ENCODE data around the gene BICRA. TPM values are rescaled to one million over a fixed set of nuclear protein-coding genes. Genes with fewer than 3 reads are reported as not detected.
A peak's percentile ranks its signal among the peaks of the same experiment; 100 is the strongest.
"Not testable (repeated sequence)": the region's sequence is repeated elsewhere in the genome, so short reads cannot be mapped to it uniquely, and the experiment has no call there.

BICRA gene
- total and polyA plus RNA-seq, 4 donors: 6.1 to 16.1 (median 6.7) TPM

DNA sequence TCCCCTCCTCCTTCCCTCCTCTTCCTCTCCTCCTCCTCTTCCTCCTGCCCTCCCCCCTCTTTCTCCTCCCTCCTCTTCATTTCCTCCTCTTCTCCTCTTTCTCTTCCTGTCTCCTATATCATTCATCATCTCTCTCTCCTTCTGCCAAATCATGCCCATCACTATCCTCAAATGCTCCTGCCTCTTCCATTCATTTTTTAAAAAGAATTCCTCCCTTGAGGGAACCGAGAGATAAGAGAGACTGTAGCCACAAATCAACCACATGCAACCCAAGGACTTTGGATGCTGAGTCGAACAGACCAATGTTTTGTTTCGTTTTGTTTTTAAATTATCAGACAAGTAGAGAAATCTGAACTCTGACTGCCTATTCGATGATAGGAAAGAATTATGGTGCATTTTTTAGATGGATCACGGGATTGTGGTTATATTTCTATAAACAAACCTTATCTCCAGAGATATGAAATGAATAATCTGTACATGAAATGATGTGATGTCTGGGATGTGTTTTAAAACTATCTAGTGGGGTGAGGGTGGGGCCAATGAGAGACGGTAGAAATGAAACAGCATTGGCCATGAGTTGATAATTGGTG lies 26.5 kb upstream of the BICRA start:
- H3K4me3 ChIP-seq: no peak overlapping the region
- H3K9me3 ChIP-seq (ENCODE audit: control insufficient read depth in 4 of 4, insufficient read depth in 3 of 4, low read length in 3 of 4): peaks cover 0 to 7% (median 2%) of the 10 kb centered on the region in 4 donors
- H3K27me3 ChIP-seq (ENCODE audit: control insufficient read depth in 3 of 3, insufficient read depth in 3 of 3, low read length in 2 of 3): no peaks in the 10 kb centered on the region
- peaks cover 0 to 7% (median 0%) of the 10 kb centered on the region in 5 donors for H3K4me1 ChIP-seq (ENCODE audit: control insufficient read depth in 5 of 5, insufficient read depth in 5 of 5, low read length in 5 of 5)
- WGBS, 2 donors: 40 to 46% methylated on average over 6 of the region's 6 CpGs
- TF ChIP-seq, protein P1, sequence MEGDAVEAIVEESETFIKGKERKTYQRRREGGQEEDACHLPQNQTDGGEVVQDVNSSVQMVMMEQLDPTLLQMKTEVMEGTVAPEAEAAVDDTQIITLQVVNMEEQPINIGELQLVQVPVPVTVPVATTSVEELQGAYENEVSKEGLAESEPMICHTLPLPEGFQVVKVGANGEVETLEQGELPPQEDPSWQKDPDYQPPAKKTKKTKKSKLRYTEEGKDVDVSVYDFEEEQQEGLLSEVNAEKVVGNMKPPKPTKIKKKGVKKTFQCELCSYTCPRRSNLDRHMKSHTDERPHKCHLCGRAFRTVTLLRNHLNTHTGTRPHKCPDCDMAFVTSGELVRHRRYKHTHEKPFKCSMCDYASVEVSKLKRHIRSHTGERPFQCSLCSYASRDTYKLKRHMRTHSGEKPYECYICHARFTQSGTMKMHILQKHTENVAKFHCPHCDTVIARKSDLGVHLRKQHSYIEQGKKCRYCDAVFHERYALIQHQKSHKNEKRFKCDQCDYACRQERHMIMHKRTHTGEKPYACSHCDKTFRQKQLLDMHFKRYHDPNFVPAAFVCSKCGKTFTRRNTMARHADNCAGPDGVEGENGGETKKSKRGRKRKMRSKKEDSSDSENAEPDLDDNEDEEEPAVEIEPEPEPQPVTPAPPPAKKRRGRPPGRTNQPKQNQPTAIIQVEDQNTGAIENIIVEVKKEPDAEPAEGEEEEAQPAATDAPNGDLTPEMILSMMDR (IDR thresholded peaks at IDR 0.05; ENCODE audit: control extremely low read depth, extremely low read depth): no peak
- no peak overlapping the region for H3K27ac ChIP-seq (ENCODE audit: low read depth in 1 of 2, low read length in 1 of 2)
- ATAC-seq (ENCODE audit: insufficient read depth, low FRiP score) (peak; percentile 58), DNase-seq (peak in 1 of 3 donors; percentile 13)
- no peak overlapping the region for H3K9ac ChIP-seq (ENCODE audit: insufficient read depth in 1 of 2, low read length in 2 of 2)
- H3K36me3 ChIP-seq (ENCODE audit: control insufficient read depth in 4 of 4, insufficient read depth in 4 of 4, low read length in 4 of 4): no peaks in the 10 kb centered on the region

DNA sequence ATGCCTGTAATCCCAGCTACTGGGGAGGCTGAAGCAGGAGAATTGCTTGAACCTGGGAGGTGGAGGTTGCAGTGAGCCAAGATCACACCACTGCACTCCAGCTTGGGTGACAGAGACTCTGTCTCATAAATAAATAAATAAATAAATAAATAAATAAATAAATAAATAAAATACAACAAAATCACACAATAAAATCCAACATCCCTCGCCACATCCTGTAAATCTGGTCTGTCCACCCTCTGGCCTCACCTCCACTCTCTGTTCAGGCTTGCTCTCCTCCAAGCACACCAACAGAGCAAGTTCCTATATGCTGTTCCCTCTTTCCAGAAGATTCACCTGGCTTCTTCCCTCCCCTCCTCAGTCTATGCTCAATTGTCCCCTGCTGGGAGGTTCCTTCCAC lies 25.8 kb upstream of the BICRA start:
- not testable (repeated sequence) for H3K9ac ChIP-seq (ENCODE audit: insufficient read depth in 1 of 2, low read length in 2 of 2); ATAC-seq (ENCODE audit: insufficient read depth, low FRiP score); H3K36me3 ChIP-seq (ENCODE audit: control insufficient read depth in 4 of 4, insufficient read depth in 4 of 4, low read length in 4 of 4); H3K9me3 ChIP-seq (ENCODE audit: control insufficient read depth in 4 of 4, insufficient read depth in 3 of 4, low read length in 3 of 4); DNase-seq; H3K4me3 ChIP-seq; H3K4me1 ChIP-seq (ENCODE audit: control insufficient read depth in 5 of 5, insufficient read depth in 5 of 5, low read length in 5 of 5); H3K27me3 ChIP-seq (ENCODE audit: control insufficient read depth in 3 of 3, insufficient read depth in 3 of 3, low read length in 2 of 3); H3K27ac ChIP-seq (ENCODE audit: low read depth in 1 of 2, low read length in 1 of 2)
- WGBS, 2 donors: 92 to 94% methylated on average over 1 of the region's 1 CpG

DNA sequence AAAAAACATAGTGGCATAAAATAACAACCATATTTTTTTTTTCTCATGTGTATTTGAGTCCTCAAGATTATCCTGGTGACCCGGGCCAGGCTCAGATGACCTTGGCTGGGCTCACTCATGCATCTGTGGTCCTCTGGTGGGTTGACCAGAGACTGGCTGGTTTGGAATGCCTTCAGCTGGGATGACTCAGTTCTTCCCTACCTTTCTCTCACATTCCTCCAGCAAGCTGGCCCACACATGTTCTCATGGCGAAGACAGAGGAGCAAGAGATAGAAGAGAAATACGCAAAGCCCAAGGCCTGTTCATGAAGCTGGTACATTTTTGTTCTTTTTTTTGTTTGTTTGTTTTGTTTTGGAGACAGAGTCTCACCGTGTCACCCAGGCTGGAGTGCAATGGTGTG lies 21.6 kb upstream of the BICRA start:
- peaks cover 0 to 7% (median 2%) of the 10 kb centered on the region in 4 donors for H3K9me3 ChIP-seq (ENCODE audit: control insufficient read depth in 4 of 4, insufficient read depth in 3 of 4, low read length in 3 of 4)
- no peak for DNase-seq
- no peak overlapping the region for H3K9ac ChIP-seq (ENCODE audit: insufficient read depth in 1 of 2, low read length in 2 of 2)
- H3K27ac ChIP-seq (ENCODE audit: low read depth in 1 of 2, low read length in 1 of 2): no peak overlapping the region
- H3K4me3 ChIP-seq: no peak overlapping the region
- no peak for ATAC-seq (ENCODE audit: insufficient read depth, low FRiP score)
- no peaks in the 10 kb centered on the region for H3K27me3 ChIP-seq (ENCODE audit: control insufficient read depth in 3 of 3, insufficient read depth in 3 of 3, low read length in 2 of 3)
- TF ChIP-seq, protein P1 (IDR thresholded peaks at IDR 0.05; ENCODE audit: control extremely low read depth, extremely low read depth): no peak
- WGBS, 2 donors: 89 to 93% methylated on average over 4 of the region's 4 CpGs
- H3K4me1 ChIP-seq (ENCODE audit: control insufficient read depth in 5 of 5, insufficient read depth in 5 of 5, low read length in 5 of 5): peaks cover 0 to 2% (median 0%) of the 10 kb centered on the region in 5 donors
- no peaks in the 10 kb centered on the region for H3K36me3 ChIP-seq (ENCODE audit: control insufficient read depth in 4 of 4, insufficient read depth in 4 of 4, low read length in 4 of 4)

DNA sequence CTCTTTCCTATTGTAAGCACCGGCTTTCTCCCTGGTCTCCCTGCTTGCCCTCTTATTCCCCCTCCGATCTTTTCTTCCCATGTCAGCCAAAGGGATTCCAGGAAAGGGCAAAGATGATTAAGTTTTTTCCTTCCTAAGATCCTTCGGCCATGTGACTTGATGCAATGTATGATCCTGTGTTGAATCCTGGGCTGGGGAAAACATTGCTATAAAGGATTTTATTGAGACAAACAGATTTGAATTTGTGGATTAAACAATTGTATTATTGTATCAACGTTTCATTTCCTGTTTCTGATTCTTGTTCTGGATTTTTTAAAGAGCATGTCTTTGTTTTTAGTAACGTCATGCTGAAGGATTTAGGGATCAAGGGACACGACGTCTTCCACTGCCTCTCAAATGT lies 19.1 kb upstream of the BICRA start:
- TF ChIP-seq, protein P1 (IDR thresholded peaks at IDR 0.05; ENCODE audit: control extremely low read depth, extremely low read depth): no peak
- WGBS, 2 donors: 49 to 60% methylated on average over 7 of the region's 7 CpGs

More for the DNA sequence above, 19.1 kb upstream of the BICRA start:
- H3K4me3 ChIP-seq: no peak overlapping the region
- peaks cover 0 to 7% (median 2%) of the 10 kb centered on the region in 4 donors for H3K9me3 ChIP-seq (ENCODE audit: control insufficient read depth in 4 of 4, insufficient read depth in 3 of 4, low read length in 3 of 4)
- ATAC-seq (ENCODE audit: insufficient read depth, low FRiP score): no peak
- no peak overlapping the region for H3K9ac ChIP-seq (ENCODE audit: insufficient read depth in 1 of 2, low read length in 2 of 2)
- H3K36me3 ChIP-seq (ENCODE audit: control insufficient read depth in 4 of 4, insufficient read depth in 4 of 4, low read length in 4 of 4): no peaks in the 10 kb centered on the region
- no peak for DNase-seq
- no peaks in the 10 kb centered on the region for H3K4me1 ChIP-seq (ENCODE audit: control insufficient read depth in 5 of 5, insufficient read depth in 5 of 5, low read length in 5 of 5)
- no peak overlapping the region for H3K27ac ChIP-seq (ENCODE audit: low read depth in 1 of 2, low read length in 1 of 2)
- H3K27me3 ChIP-seq (ENCODE audit: control insufficient read depth in 3 of 3, insufficient read depth in 3 of 3, low read length in 2 of 3): no peaks in the 10 kb centered on the region
